Testis (tissue), 2 donors: ENCODE measurements around the gene FYB1.

Source experiments
- CTCF ChIP-seq, 3 experiments: fragments of 450-650 bp in 2 of 3; fragments of 200-600 bp in 1 of 3; sonication (generic) in 1 of 3; IDR thresholded peaks; one replicate each; pipeline ENCODE4 v1.5.1; 2016 to 2019; ENCODE audit warnings: antibody characterized with exemption in 3 of 3, mild to moderate bottlenecking in 2 of 3, moderate library complexity in 1 of 3
- POLR2A ChIP-seq: fragments of 450-650 bp; IDR thresholded peaks from one replicate; pipeline ENCODE4 v1.6.1; 2017; ENCODE audit warnings: antibody characterized with exemption, mild to moderate bottlenecking, moderate library complexity

- TF ChIP-seq CTCF (IDR thresholded peaks at IDR 0.05), result peak; percentile 78 to 88 (median 84)
- TF ChIP-seq POLR2A, result no peak
Measured at GRCh38 chr5:39080597-39081204, 138.7 kb downstream of the FYB1 start.
